GM10266 (cell line): ENCODE measurements around the gene EDNRA.

Experiments
- DNase-seq: peaks from one replicate; pipeline ENCODE4 v3.0.0; 2012; ENCODE audit errors: extremely low spot score
- TF ChIP-seq, protein P1 (sequence below): IDR thresholded peaks from 2 replicates; pipeline ENCODE4 v1.5.1; 2012; ENCODE audit warnings: mild to moderate bottlenecking, low read depth; ENCODE audit not compliant: control insufficient read depth, insufficient read depth; ENCODE audit errors: missing control alignments

Gene EDNRA

DNA sequence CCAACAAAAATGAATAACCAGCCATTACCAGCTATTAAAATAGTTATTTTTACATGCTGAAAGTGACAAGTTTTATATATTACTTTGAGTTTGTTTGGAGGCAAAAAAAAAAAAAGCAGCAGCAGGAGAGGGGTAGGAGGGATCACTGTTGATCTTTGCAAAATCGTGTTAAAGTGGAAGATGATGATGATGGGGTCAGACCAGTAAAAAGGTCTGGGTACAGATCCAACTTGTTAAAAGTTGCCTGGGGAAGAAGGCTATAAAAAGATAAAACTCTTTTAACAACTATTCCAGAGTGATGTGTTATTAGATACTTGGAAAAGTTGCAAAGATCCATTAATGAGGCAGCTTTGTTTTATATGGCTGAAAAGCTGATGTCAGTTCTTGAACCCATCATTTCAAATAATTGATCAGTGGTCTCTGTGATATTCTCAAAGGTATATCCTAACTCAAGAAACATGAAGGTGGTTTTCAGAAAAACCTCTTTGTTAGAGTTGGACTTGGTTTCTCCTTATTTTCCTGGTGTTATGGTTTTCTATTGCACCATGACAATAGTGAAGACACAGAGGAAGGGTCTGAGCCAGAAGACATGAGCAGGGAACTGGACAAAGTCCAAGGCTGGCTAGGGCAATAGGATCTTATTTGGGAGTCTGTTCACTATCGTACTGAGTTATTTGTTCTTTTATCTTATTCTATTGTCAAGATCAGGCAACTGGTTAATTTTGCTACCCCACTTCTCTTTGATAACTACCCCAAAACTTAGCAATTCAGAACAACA, 44.8 kb downstream of the EDNRA start:
- TF ChIP-seq, protein P1, sequence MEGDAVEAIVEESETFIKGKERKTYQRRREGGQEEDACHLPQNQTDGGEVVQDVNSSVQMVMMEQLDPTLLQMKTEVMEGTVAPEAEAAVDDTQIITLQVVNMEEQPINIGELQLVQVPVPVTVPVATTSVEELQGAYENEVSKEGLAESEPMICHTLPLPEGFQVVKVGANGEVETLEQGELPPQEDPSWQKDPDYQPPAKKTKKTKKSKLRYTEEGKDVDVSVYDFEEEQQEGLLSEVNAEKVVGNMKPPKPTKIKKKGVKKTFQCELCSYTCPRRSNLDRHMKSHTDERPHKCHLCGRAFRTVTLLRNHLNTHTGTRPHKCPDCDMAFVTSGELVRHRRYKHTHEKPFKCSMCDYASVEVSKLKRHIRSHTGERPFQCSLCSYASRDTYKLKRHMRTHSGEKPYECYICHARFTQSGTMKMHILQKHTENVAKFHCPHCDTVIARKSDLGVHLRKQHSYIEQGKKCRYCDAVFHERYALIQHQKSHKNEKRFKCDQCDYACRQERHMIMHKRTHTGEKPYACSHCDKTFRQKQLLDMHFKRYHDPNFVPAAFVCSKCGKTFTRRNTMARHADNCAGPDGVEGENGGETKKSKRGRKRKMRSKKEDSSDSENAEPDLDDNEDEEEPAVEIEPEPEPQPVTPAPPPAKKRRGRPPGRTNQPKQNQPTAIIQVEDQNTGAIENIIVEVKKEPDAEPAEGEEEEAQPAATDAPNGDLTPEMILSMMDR = no peak
- DNase-seq = no peak

DNA sequence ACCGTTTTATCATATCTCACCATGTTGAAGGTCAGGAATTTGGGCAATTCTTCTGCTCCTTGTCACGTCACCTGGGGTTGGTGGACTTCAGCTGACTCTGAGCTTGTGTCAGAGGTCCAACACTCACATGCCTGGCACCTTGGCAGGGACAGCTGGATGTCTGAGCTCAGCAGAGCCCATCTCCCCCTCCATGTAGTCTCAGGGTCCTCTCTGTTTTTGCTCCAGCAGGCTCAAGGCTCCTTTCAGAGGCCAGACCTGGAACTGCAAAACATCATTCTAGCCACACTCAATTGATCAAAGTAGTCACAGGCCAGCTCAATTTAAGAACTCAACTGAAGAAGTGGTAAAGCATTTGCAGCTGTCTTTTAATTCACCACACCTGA, 45.4 kb downstream of the EDNRA start:
- peak; percentile 10 for DNase-seq
- TF ChIP-seq, protein P1 = no peak

DNA sequence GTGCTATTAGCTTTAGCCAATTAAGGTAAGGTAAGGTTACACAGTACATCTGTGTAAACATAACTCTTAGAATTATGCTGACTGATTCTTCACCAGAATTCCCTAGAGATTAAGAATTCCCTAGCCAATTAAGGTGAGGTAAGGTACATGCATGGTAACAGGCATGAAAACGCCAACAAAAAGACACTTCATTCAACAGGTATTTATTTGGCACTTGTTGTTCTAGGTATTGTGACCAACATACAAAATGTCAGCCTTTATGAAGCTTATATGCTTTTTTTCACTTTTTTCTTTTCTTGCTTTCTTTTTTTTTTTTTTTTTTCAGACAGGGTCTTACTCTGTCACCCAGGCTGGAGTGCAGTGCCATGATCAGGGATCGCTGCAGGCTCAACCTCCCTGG, 47.2 kb downstream of the EDNRA start:
- TF ChIP-seq, protein P1 = no peak
- no peak for DNase-seq

DNA sequence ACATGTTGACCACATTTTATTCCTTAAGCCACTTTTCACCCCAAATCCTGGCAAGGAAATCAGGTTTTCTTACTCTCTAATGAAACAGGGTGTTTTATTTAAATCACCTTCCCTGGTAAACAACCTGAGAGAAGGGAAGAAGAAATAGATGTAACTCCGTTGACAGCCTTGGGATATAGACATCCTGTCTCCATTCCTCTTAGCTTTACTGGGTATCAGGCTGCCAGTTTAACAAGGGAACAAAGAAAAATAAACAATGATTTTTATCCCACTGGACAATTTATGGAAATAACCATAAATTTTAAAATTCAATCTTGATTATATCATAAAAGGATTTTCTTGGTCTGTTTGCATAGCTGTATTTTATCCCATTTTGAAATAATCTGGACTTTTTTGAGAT, 49.2 kb downstream of the EDNRA start:
- TF ChIP-seq, protein P1 = no peak
- DNase-seq = no peak

DNA sequence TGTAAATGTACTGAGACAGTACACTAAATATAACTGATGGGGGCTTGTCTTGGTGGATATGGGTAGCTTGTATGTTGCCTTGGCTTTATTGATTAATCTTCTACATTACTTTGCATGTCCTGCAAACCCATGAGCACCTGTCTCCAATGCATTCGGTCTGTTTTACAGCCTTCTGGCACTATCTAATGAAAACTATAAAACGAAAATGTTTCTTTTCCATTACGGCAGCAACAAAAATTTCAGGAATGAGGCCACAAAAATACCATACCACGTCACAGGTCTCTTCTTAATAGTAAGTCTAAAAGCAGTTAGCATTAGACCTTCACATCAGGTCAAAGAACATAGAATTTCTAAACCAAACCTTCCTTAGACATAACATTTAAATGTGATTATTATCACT, 49.8 kb downstream of the EDNRA start:
- TF ChIP-seq, protein P1 = no peak
- DNase-seq = no peak

DNA sequence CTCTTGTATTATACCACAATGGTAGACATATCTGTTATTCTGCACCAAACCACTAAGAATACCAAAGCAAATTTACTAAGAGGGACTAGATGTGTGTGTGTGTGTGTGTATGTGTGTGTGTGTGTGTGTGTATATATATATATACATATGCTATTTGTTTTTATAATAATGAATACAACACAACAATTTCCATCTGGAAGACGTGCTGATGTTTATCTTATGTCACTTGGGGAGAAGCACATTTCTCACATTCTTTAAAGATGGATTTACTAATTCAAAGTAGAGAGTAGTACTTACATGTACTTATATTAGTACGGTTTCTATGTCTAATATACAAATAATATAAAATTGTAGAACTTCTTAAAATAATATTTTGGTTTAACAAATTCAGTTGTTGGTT, 52.0 kb downstream of the EDNRA start:
- TF ChIP-seq, protein P1 = no peak
- no peak for DNase-seq

DNA sequence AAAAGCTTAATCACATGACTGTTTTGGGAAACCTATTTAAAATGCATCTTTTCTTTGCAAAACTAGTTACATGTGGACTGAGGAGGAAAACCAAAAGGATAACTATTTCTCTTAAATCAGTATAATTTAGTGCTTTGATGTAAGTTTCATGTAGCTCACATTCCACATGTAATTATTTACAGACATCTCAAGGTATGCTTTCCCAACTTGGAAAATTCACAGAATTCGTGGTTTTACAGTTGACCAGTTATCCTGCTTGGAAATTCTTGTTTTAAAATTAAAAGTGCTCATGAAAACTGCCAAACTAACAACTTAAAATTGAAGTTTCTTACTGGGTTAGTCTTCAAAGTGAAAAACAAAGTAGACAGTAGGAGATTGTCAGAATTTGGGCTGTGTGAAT, 52.4 kb downstream of the EDNRA start:
- DNase-seq = no peak
- TF ChIP-seq, protein P1 = no peak
